HEK293 (cell line): ENCODE data around the gene LYST.

ENCODE experiments used
- REST ChIP-seq: fragments of 450-650 bp; formaldehyde crosslinking; IDR thresholded peaks from 2 replicates; pipeline ENCODE4 v1.5.1; 2016; ENCODE audit warnings: missing biosample characterization, missing genetic modification characterization
- TF ChIP-seq, protein P1 (sequence below): fragments of 450-650 bp; formaldehyde crosslinking; IDR thresholded peaks from 2 replicates; pipeline ENCODE4 v1.5.1; 2016; ENCODE audit warnings: missing biosample characterization, missing genetic modification characterization
- TF ChIP-seq, protein P2 (sequence below): fragments of 450-650 bp; formaldehyde crosslinking; IDR thresholded peaks from 2 replicates; pipeline ENCODE4 v1.5.1; 2016; ENCODE audit warnings: missing biosample characterization, missing genetic modification characterization

DNA sequence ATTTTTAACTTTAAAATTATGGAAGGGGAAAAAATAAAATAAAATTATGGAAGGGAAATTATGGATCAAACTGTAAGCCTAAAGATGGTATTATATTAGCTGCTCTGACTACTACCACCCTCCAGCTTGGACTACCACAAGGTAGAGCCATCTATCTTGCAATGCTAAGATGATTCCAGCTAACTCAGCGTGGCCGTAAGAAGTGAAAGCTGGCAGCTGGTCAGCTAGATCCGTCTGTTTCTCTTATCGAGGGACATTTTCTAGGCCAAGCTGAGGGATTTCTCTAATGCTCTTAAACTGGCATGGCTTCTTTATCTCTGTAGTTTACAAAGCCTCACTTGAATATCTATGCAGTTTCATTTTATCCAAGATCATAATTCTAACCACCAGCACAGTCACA, 31.5 kb downstream of the LYST start:
- TF ChIP-seq, protein P1, sequence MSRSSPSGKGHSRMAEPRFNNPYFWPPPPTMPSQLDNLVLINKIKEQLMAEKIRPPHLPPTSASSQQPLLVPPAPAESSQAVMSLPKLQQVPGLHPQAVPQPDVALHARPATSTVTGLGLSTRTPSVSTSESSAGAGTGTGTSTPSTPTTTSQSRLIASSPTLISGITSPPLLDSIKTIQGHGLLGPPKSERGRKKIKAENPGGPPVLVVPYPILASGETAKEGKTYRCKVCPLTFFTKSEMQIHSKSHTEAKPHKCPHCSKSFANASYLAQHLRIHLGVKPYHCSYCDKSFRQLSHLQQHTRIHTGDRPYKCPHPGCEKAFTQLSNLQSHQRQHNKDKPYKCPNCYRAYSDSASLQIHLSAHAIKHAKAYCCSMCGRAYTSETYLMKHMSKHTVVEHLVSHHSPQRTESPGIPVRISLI (tag by site-specific recombination) = no peak
- TF ChIP-seq REST (tag by site-specific recombination) = no peak
- TF ChIP-seq, protein P2, sequence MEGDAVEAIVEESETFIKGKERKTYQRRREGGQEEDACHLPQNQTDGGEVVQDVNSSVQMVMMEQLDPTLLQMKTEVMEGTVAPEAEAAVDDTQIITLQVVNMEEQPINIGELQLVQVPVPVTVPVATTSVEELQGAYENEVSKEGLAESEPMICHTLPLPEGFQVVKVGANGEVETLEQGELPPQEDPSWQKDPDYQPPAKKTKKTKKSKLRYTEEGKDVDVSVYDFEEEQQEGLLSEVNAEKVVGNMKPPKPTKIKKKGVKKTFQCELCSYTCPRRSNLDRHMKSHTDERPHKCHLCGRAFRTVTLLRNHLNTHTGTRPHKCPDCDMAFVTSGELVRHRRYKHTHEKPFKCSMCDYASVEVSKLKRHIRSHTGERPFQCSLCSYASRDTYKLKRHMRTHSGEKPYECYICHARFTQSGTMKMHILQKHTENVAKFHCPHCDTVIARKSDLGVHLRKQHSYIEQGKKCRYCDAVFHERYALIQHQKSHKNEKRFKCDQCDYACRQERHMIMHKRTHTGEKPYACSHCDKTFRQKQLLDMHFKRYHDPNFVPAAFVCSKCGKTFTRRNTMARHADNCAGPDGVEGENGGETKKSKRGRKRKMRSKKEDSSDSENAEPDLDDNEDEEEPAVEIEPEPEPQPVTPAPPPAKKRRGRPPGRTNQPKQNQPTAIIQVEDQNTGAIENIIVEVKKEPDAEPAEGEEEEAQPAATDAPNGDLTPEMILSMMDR (tag by site-specific recombination) = no peak
